ENCODE results near the gene PLCD3.

Gene PLCD3

DNA sequence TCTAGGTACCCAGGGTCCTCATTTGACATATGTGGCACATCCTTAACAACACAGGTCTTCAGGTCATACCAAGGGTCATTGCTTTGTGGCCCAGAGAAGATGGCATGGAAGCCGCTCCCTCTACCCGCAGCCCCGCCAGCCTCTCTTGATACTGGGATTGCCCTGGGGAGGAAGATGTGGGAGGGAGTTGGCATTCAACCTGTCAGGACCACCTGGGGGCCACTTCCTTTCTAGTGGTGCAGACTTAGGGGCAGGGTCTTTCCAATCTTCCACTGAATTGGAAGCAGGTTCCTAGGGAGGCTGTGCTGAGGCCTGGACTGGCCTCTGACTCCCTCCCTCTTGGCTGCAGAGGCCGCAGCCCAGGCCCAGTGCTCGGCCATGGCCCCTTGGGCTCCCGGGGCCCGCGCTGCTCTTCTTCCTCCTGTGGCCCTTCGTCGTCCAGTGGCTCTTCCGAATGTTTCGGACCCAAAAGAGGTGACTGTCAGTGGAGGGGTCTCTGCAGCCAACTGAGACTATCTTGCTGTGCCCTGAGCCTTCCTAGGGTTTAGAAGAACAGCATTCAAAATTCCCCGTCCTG, 10.9 kb upstream of the PLCD3 start:
- ChIA-PET CTCF (interaction anchor here (1.4 to 3.5 kb wide), 3 partner anchors 8 to 54 kb away, joined by 3 to 36 read pairs (median 16); partner anchors contain the start of gene ACBD4), POLR2A (interaction anchor here (0.7 to 1.6 kb wide), 2 partner anchors 18 to 19 kb away, joined by 3 to 6 read pairs; partner anchors contain the start of gene HEXIM2)
- DNase-seq (ENCODE audit: extremely low spot score): no peak
- TF ChIP-seq, protein P1, sequence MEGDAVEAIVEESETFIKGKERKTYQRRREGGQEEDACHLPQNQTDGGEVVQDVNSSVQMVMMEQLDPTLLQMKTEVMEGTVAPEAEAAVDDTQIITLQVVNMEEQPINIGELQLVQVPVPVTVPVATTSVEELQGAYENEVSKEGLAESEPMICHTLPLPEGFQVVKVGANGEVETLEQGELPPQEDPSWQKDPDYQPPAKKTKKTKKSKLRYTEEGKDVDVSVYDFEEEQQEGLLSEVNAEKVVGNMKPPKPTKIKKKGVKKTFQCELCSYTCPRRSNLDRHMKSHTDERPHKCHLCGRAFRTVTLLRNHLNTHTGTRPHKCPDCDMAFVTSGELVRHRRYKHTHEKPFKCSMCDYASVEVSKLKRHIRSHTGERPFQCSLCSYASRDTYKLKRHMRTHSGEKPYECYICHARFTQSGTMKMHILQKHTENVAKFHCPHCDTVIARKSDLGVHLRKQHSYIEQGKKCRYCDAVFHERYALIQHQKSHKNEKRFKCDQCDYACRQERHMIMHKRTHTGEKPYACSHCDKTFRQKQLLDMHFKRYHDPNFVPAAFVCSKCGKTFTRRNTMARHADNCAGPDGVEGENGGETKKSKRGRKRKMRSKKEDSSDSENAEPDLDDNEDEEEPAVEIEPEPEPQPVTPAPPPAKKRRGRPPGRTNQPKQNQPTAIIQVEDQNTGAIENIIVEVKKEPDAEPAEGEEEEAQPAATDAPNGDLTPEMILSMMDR (IDR thresholded peaks at IDR 0.05; ENCODE audit: control extremely low read depth, extremely low read depth, low read depth, missing control alignments): no peak

DNA sequence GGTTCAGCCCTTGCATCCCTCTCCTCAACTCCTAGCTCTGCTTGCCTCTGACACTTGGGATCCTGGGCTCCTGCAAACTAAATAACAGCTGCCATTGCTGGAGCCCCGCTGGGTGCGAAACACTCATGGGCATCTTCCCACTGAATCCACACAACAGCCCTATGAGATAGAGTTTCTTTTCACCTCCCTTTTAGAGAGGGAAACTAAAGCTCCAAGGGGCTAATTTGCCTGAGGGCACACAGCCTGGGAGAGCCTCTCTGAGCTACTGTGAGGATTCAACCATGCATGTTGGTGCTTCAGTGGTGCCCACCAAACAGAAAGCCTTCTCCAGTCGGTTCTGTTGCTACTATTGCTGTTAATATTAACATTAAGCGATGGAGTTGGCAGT, 7.2 kb upstream of the PLCD3 start:
- TF ChIP-seq, protein P1 (IDR thresholded peaks at IDR 0.05; ENCODE audit: control extremely low read depth, extremely low read depth, low read depth, missing control alignments): no peak
- ChIA-PET POLR2A (interaction anchor here (1.6 kb wide), 1 partner anchor 10 kb away, joined by 27 read pairs; the partner anchor contains the start of gene HEXIM1), CTCF (interaction anchor here (0.9 to 13.5 kb wide), 3 partner anchors 10 to 360 kb away, joined by 3 to 316 read pairs (median 6); partner anchors contain the start of gene HEXIM1)
- no peak for DNase-seq (ENCODE audit: extremely low spot score)

DNA sequence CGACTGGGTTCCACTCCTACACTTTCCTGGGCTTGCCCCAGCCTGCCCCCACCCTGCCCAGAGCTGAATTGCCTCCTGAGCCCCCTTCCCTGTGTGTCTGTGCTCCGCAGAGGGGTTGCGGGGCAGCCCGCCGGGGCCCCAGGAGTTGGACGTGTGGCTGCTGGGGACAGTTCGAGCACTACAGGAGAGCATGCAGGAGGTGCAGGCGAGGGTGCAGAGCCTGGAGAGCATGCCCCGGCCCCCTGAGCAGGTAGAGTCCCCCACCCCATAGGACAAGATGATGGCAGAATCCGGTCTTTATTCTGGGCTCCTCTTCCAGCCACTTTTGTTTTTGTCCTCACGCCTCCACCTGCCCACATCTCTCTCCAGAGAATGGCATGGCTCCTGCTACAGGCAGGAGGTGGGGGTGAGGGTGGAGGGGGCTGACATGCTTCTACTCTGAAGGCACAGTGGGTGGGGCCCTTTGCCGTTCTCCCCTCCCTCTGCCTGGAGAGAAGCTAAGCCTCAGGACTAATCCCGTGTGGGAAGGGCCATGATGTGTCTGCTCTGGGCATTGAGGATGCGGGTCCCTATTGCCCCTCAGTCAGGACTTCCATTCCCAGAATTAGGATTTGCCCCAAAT, 6.7 kb upstream of the PLCD3 start:
- TF ChIP-seq, protein P1 (IDR thresholded peaks at IDR 0.05; ENCODE audit: control extremely low read depth, extremely low read depth, low read depth, missing control alignments): no peak
- CTCF ChIA-PET: interaction anchor here (0.9 to 13.5 kb wide), 3 partner anchors 10 to 360 kb away, joined by 3 to 316 read pairs (median 6); partner anchors contain the start of gene HEXIM1
- POLR2A ChIA-PET: interaction anchor here (1.6 kb wide), 1 partner anchor 10 kb away, joined by 27 read pairs; the partner anchor contains the start of gene HEXIM1
- DNase-seq (ENCODE audit: extremely low spot score): no peak

DNA sequence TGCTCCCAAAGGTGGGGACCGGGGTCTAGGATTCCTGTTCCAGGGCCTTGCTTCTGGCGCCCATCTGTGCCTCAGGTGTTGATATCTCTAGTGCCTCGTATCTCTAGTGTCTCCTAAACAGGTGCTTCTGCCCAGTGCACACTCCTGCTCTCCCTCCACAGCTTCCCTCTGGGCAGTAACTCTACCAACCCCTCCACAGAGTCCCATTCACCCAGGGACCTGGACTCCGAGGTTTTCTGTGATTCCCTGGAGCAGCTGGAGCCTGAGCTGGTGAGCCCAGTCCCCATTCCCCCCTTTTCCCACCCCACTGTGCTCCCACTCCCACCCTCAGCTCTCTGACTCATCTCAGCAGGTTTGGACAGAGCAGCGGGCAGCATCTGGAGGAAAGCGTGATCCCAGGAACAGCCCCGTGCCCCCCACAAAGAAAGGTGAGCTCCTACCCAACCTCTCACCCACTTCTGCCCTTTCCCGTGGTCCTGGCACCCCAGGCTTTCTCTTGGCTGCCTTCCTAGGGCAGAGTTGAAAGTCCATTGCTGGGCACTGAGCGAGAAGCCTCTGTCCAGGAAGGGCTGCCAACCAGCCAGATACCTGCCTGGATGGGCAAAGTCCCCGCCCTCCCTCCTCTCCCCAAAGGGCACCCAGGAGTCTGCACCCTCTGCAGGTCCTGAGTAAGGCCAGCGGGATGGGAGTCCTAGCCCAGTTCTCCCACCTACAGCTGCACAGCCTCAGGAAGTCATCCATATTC, 5.4 kb upstream of the PLCD3 start:
- DNase-seq (ENCODE audit: extremely low spot score): no peak
- ChIA-PET POLR2A (interaction anchor here (1.3 kb wide), 1 partner anchor 11 kb away, joined by 13 read pairs; the partner anchor contains the start of gene HEXIM1), CTCF (interaction anchor here (6.9 to 13.5 kb wide), 2 partner anchors 13 to 58 kb away, joined by 190 to 316 read pairs; partner anchors contain the start of gene HEXIM1)
- TF ChIP-seq, protein P1 (IDR thresholded peaks at IDR 0.05; ENCODE audit: control extremely low read depth, extremely low read depth, low read depth, missing control alignments): no peak

DNA sequence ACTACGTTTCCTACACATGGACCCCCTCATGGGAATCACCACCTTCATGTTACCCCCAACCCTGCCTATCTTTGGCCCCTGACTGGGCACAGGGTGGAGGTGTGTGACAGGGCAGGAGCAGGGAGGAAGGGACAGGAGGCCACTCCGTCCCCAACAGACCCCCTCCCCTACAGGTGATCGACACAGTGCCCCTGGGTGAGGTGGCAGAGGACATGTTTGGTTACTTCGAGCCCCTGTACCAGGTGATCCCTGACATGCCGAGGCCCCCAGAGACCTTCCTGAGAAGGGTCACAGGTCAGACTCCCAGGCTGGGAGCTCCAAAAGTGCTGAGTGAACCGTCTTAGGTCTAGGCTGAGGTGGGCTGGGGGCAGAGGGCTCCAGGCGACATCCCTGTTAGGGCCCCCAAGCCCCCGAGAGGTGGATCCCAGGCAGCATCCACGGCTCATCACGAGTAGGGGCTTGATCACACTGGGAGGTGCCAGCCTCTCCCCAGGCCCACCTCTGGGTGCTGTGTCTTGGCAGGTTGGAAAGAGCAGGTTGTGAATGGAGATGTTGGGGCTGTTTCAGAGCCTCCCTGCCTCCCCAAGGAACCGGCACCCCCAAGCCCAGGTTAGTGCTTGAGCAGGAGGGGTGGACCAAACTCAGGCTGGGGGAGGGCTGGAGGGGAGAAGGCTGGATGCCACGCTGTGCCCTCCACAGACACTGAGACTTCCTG, 4.7 kb upstream of the PLCD3 start:
- POLR2A ChIA-PET: interaction anchor here (1.3 kb wide), 1 partner anchor 12 kb away, joined by 13 read pairs; the partner anchor contains the start of gene HEXIM1
- DNase-seq (ENCODE audit: extremely low spot score): no peak
- CTCF ChIA-PET: interaction anchor here (0.8 to 13.5 kb wide), 8 partner anchors 10 to 99 kb away, joined by 3 to 316 read pairs (median 21); partner anchors contain the start of gene HEXIM1
- TF ChIP-seq, protein P1 (IDR thresholded peaks at IDR 0.05; ENCODE audit: control extremely low read depth, extremely low read depth, low read depth, missing control alignments): no peak

All from GM10248 (cell line).